Activated CD8-positive, alpha-beta T cell treated with anti-CD3 and anti-CD28 coated beads for 36 hours (primary cell): ENCODE results near the gene RINL. TPM values are rescaled to one million over a fixed set of nuclear protein-coding genes. Genes with fewer than 3 reads are reported as not detected.

ENCODE experiments used
- ATAC-seq: fragments of 200-7000 bp; cut with Tn5 transposase; one replicate; pipeline ENCODE4 v1.10.0; 2021; ENCODE audit warnings: mild to moderate bottlenecking, moderate library complexity
- CTCF ChIA-PET: fragments of 350-600 bp; sonication (Branson Sonifier 250); formaldehyde crosslinking; loops from one replicate; lab custom pipeline; 2021; ENCODE audit warnings: antibody characterized with exemption; lab: Charles Lee
- POLR2A ChIA-PET: fragments of 350-600 bp; sonication (Branson Sonifier 250); formaldehyde crosslinking; loops from one replicate; lab custom pipeline; 2021; ENCODE audit warnings: antibody characterized with exemption; lab: Charles Lee
- DNase-seq: peaks from one replicate; pipeline ENCODE4 v3.0.0-alpha.2; 2020
- H3K27ac Mint-ChIP-seq: one replicate; pipeline ENCODE4 v1.8.0; 2021; ENCODE audit warnings: mild to moderate bottlenecking, mixed read lengths
- H3K27me3 Mint-ChIP-seq: one replicate; pipeline ENCODE4 v1.8.0; 2021; ENCODE audit warnings: mixed read lengths
- H3K36me3 Mint-ChIP-seq: one replicate; pipeline ENCODE4 v1.8.0; 2021; ENCODE audit warnings: low read depth, mixed read lengths
- H3K4me1 Mint-ChIP-seq: one replicate; pipeline ENCODE4 v1.8.0; 2021; ENCODE audit warnings: low read depth, mixed read lengths
- H3K4me3 Mint-ChIP-seq: one replicate; pipeline ENCODE4 v1.8.0; 2021; ENCODE audit warnings: mild to moderate bottlenecking, moderate library complexity, mixed read lengths
- H3K9me3 Mint-ChIP-seq: one replicate; pipeline ENCODE4 v1.8.0; 2021; ENCODE audit warnings: mixed read lengths
- intact Hi-C: fragments of 100-400 bp; cut with micrococcal nuclease; formaldehyde crosslinking; loops from one replicate; pipeline ENCODE4 v1.10.0; 2022
- total RNA-seq, 2 experiments: library from RNA; stranded (reverse); gene quantifications; one replicate each; pipeline ENCODE4 v1.2.3, GENCODE V29; 2021
- TF ChIP-seq, protein P1 (sequence below): fragments of 200-600 bp; IDR thresholded peaks from one replicate; pipeline ENCODE4 v1.8.0; 2022; ENCODE audit warnings: antibody characterized with exemption, mild to moderate bottlenecking

RINL gene
- total RNA-seq, 2 experiments from 2014 or later: 85.5 to 87.7 TPM

DNA sequence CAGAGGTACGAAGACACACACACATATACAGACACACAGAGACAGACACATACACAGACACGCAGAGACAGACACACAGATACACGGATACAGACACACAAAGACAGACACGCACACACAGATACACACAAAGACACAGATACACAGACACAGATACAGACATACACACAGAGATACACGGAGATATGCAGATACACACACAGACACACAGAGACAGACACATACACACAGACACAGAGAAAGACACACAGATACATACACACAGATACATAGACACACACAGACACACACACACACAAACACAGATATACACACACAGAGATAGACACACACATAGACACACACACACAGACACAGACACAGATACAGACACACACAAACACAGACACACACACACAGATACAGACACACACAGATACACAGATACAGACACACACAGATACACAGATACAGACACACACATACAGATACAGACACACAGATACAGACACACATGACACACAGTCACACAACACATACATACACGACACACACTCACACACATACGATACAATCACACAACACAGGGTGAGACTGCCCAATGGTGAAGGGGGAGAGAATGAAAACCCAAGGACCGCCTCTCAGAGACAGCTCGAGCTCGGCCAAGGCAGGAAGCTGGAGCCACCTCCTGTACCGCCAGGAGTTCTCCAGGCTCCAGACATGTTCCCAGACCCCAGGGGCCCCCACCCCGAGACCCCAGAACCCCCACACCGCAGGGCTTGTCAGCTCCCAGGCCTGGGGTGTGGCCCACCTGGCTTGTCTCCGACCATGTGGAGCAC lies 42.7 kb upstream of the RINL start:
- ChIA-PET POLR2A (interaction anchor here (1.7 kb wide), 1 partner anchor 20 kb away, joined by 6 read pairs; the partner anchor contains the start of gene NFKBIB), CTCF (interaction anchor here (1.4 kb wide), 1 partner anchor 9 kb away, joined by 7 read pairs; the partner anchor contains the start of genes MRPS12 and SARS2)
- peaks cover 5% of the 10 kb centered on the region for H3K4me1 Mint-ChIP-seq
- H3K9me3 Mint-ChIP-seq: no peaks in the 10 kb centered on the region
- H3K4me3 Mint-ChIP-seq: no peak overlapping the region
- no peak for DNase-seq
- no peak for ATAC-seq
- H3K36me3 Mint-ChIP-seq: peaks cover 25% of the 10 kb centered on the region
- H3K27ac Mint-ChIP-seq: no peak overlapping the region
- intact Hi-C loops: no loop called here
- TF ChIP-seq, protein P1, sequence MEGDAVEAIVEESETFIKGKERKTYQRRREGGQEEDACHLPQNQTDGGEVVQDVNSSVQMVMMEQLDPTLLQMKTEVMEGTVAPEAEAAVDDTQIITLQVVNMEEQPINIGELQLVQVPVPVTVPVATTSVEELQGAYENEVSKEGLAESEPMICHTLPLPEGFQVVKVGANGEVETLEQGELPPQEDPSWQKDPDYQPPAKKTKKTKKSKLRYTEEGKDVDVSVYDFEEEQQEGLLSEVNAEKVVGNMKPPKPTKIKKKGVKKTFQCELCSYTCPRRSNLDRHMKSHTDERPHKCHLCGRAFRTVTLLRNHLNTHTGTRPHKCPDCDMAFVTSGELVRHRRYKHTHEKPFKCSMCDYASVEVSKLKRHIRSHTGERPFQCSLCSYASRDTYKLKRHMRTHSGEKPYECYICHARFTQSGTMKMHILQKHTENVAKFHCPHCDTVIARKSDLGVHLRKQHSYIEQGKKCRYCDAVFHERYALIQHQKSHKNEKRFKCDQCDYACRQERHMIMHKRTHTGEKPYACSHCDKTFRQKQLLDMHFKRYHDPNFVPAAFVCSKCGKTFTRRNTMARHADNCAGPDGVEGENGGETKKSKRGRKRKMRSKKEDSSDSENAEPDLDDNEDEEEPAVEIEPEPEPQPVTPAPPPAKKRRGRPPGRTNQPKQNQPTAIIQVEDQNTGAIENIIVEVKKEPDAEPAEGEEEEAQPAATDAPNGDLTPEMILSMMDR: no peak
- H3K27me3 Mint-ChIP-seq: no peaks in the 10 kb centered on the region

DNA sequence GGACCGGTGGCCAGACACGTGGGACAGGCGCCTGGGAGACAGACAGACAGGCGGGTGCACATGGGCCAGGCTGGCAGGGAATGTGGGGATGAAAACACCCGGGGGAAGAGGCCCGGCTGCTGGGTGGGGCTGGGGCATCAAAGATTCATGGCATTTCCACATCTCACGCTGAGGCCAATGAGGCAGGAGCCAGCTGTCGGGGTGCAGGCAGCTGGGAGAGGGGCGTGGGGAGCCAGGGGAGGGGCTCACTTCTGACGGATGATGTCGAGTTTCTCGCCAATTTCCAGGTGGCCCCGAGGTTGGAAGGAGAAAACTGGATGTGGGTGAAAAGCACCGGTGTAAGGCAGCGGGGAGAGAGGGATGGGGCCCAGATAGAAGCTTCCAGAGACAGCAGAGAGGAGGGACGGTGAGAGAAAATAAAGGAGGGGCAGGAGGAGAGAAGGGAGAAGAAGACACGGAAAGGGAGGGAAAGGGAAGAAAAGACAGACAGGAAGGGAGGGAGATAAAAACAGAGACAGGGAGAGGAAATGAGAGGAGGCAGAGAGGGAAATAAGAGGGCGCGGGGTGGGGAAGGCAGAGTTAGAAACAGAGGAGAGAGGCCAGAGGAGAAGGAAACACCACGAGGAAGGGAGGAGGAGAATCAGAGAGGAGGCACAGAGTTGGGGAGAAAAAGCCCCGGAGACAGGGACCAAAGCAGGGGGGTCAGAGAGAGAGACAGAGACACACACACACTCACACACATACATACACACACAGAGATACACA lies 41.9 kb upstream of the RINL start:
- POLR2A ChIA-PET: interaction anchor here (1.7 kb wide), 1 partner anchor 20 kb away, joined by 6 read pairs; the partner anchor contains the start of gene NFKBIB

DNA sequence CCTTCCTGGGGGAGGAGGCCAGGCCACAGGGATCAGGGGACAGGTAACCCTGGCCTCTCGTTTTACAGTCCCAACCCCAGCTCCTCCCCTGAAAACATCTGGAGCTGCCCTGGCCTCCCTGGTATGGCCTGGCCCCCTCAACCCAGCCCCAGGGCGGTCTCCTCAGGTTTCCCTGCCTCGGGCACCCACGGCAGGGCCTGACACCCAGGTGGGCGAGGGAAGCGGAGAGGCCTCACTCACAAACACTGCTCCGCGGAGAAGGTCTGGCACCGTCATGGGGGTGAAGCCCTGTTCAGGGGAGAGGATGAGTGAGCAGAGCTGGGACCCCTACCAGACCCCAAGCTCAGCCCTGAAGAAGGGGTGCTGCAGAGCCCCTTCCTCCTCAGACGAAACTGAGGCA lies 40.5 kb upstream of the RINL start:
- POLR2A ChIA-PET: interaction anchor here (1.2 kb wide), 1 partner anchor 13 kb away, joined by 3 read pairs; no protein-coding TSS in a partner anchor
- CTCF ChIA-PET: interaction anchor here (3.7 kb wide), 1 partner anchor 12 kb away, joined by 15 read pairs; the partner anchor contains the start of genes MRPS12 and SARS2
- intact Hi-C loops: no loop called here
- H3K27ac Mint-ChIP-seq: no peak overlapping the region
- H3K4me1 Mint-ChIP-seq: peaks cover 3% of the 10 kb centered on the region
- H3K4me3 Mint-ChIP-seq: no peak overlapping the region
- no peaks in the 10 kb centered on the region for H3K9me3 Mint-ChIP-seq
- H3K27me3 Mint-ChIP-seq: no peaks in the 10 kb centered on the region
- H3K36me3 Mint-ChIP-seq: peaks cover 13% of the 10 kb centered on the region
- ATAC-seq (no peak), DNase-seq (no peak)
- TF ChIP-seq, protein P1: no peak

More for the DNA sequence above, 41.9 kb upstream of the RINL start:
- H3K4me1 Mint-ChIP-seq: peaks cover 5% of the 10 kb centered on the region
- intact Hi-C loops: no loop called here
- no peak overlapping the region for H3K4me3 Mint-ChIP-seq
- no peaks in the 10 kb centered on the region for H3K9me3 Mint-ChIP-seq
- H3K27ac Mint-ChIP-seq: no peak overlapping the region
- CTCF ChIA-PET: interaction anchor here (3.7 kb wide), 1 partner anchor 10 kb away, joined by 15 read pairs; the partner anchor contains the start of genes MRPS12 and SARS2
- TF ChIP-seq, protein P1: no peak
- DNase-seq (no peak), ATAC-seq (no peak)
- peaks cover 21% of the 10 kb centered on the region for H3K36me3 Mint-ChIP-seq
- no peaks in the 10 kb centered on the region for H3K27me3 Mint-ChIP-seq

DNA sequence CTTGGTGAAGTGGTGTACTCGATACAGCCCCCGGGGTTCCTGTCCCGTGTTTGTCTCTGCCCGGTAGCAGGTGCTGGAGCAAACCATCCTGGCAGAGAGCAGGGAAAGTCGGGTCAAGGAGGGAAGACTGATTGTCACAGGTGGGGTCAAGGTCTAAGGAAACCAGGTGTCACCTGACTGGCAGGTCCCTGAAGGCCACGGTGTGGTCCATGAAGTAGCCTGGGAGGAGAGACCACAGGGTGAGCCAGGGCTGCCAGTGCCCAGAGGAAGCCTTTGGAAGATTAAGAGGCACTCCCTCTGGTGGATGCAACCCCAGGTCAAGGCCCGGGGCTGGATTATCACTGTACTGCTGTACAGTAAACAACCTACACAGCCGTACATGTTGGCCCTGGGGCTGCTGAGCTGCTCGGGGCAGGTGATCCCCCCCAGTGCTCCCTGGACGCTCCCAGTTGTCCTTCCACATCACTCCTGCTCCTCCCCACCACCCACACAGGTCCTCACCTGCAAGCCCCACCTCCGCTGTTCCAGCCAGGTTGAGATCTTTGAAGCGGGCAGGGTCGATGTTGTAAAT lies 39.9 kb upstream of the RINL start:
- ATAC-seq: no peak

More for the DNA sequence above, 39.9 kb upstream of the RINL start:
- Mint-ChIP-seq H3K9me3 (no peaks in the 10 kb centered on the region), H3K4me3 (no peak overlapping the region), H3K27me3 (no peaks in the 10 kb centered on the region), H3K36me3 (peaks cover 13% of the 10 kb centered on the region), H3K4me1 (peaks cover 6% of the 10 kb centered on the region), H3K27ac (no peak overlapping the region)
- intact Hi-C loops: no loop called here
- no peak for DNase-seq
- ChIA-PET CTCF (interaction anchor here (3.7 kb wide), 1 partner anchor 12 kb away, joined by 15 read pairs; the partner anchor contains the start of genes MRPS12 and SARS2), POLR2A (interaction anchor here (1.2 kb wide), 1 partner anchor 13 kb away, joined by 3 read pairs; no protein-coding TSS in a partner anchor)
- TF ChIP-seq, protein P1: no peak
